Panc1 (cell line): Measurements from ENCODE around the gene TAF7.

ENCODE experiments used
- CTCF ChIP-seq: fragments of 450-650 bp; IDR thresholded peaks from 2 replicates; pipeline ENCODE4 v1.5.1; 2017; ENCODE audit warnings: mild to moderate bottlenecking
- POLR2AphosphoS5 ChIP-seq: IDR thresholded peaks from 2 replicates; pipeline ENCODE4 v1.6.1; 2012; ENCODE audit warnings: mild to moderate bottlenecking, low read depth, low read length, moderate library complexity
- TCF7L2 ChIP-seq: IDR thresholded peaks from 2 replicates; pipeline ENCODE4 v1.6.1; 2011; ENCODE audit warnings: mild to moderate bottlenecking, low read depth, low read length, inconsistent platforms
- TF ChIP-seq, protein P1 (sequence below), 2 experiments: IDR thresholded peaks; 2 replicates each; pipeline ENCODE4 v1.6.1; 2011 to 2012; ENCODE audit warnings: low read depth in 2 of 2, control low read depth in 1 of 2, low read length in 1 of 2, mild to moderate bottlenecking in 1 of 2, moderate library complexity in 1 of 2; ENCODE audit not compliant: insufficient read depth in 1 of 2

DNA sequence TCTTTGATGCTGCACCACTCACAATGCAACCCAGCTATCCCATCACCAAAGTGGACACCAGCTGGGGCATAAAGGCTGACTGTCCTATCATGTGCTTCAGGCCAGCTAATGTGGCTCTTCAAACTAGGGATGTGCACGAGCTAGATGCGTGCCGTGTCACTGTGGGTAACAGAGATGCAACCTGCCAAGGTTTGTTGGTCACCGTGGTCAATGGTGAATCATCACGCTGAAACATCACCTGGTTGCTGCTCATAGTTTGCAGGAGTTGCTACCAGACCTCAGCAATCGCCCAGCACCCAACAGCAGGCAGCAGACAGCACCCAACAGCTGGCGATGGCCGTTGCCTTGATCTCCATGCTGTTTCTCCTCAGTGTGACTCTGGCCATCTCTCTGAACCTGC lies 7.6 kb upstream of the TAF7 start:
- no peak for TF ChIP-seq CTCF
- TF ChIP-seq TCF7L2: no peak
- no peak for TF ChIP-seq POLR2AphosphoS5
- TF ChIP-seq, protein P1, sequence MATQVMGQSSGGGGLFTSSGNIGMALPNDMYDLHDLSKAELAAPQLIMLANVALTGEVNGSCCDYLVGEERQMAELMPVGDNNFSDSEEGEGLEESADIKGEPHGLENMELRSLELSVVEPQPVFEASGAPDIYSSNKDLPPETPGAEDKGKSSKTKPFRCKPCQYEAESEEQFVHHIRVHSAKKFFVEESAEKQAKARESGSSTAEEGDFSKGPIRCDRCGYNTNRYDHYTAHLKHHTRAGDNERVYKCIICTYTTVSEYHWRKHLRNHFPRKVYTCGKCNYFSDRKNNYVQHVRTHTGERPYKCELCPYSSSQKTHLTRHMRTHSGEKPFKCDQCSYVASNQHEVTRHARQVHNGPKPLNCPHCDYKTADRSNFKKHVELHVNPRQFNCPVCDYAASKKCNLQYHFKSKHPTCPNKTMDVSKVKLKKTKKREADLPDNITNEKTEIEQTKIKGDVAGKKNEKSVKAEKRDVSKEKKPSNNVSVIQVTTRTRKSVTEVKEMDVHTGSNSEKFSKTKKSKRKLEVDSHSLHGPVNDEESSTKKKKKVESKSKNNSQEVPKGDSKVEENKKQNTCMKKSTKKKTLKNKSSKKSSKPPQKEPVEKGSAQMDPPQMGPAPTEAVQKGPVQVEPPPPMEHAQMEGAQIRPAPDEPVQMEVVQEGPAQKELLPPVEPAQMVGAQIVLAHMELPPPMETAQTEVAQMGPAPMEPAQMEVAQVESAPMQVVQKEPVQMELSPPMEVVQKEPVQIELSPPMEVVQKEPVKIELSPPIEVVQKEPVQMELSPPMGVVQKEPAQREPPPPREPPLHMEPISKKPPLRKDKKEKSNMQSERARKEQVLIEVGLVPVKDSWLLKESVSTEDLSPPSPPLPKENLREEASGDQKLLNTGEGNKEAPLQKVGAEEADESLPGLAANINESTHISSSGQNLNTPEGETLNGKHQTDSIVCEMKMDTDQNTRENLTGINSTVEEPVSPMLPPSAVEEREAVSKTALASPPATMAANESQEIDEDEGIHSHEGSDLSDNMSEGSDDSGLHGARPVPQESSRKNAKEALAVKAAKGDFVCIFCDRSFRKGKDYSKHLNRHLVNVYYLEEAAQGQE (IDR thresholded peaks at IDR 0.05; ENCODE audit: insufficient read depth in 1 of 2, low read depth in 2 of 2, low read length in 1 of 2): no peak
